ENCODE measurements around the gene DHRS4. TPM values are rescaled to one million over a fixed set of nuclear protein-coding genes. Genes with fewer than 3 reads are reported as not detected.

The DHRS4 gene
- 10 to 100 TPM; 35.0 to 41.7 (median 36.8) TPM for total RNA-seq
- long read RNA-seq, donor 1, transcript DHRS4-201 (8 exons, 1,443 nt), result major isoform, 21 of 47 reads
- long read RNA-seq, donor 1, transcript DHRS4-203 (5 exons, 727 nt), result minor isoform, 18 of 47 reads
- long read RNA-seq, donor 1, partial matches to known transcripts, result 1 of 47 reads
- long read RNA-seq, donor 1, other reads (novel, unspliced or antisense), result 4 of 47 reads
- long read RNA-seq, donor 2, transcript DHRS4-203 (5 exons, 727 nt), result minor isoform, 6 of 36 reads
- long read RNA-seq, donor 2, transcript DHRS4-201 (8 exons, 1,443 nt), result major isoform, 18 of 36 reads
- long read RNA-seq, donor 2, partial matches to known transcripts, result 6 of 36 reads
- long read RNA-seq, donor 2, other reads (novel, unspliced or antisense), result 5 of 36 reads

- Histone ChIP-seq H3K4me1 (ENCODE audit: low read depth) (peaks cover 4% of the 10 kb centered on the region), H3K4me3 (peak within 1 kb of the TSS; percentile 69), H3K9me3 (no peaks in the 10 kb centered on the region), H3K36me3 (ENCODE audit: low read depth) (no peaks in the 10 kb centered on the region)
- peak; percentile 79 for TF ChIP-seq CTCF (IDR thresholded peaks at IDR 0.05)
- DNase-seq (peak; percentile 87 to 90 (median 89)), ATAC-seq (peak; percentile 97)
- intact Hi-C loops (cut with DNase I, micrococcal nuclease), result no loop called here
Measured at GRCh38 chr14:23953464-23954278, at the start of gene DHRS4. DHRS4 (plus strand) TSS chr14:23953770; CDS start chr14:23953789, 19 bp downstream.

GRCh38 chr14:23910101-23910875 lies 43.3 kb upstream of the DHRS4 start:
- ATAC-seq (peak; percentile 88), DNase-seq (peak in 2 of 3 donors; percentile 73 to 77)
- intact Hi-C loops (cut with DNase I, micrococcal nuclease), result loop anchor here in 1 of 2 donors (5.0 kb wide), 1 partner anchor 183 kb away; no protein-coding TSS in a partner anchor
- Histone ChIP-seq H3K36me3 (ENCODE audit: low read depth) (no peaks in the 10 kb centered on the region), H3K9me3 (no peaks in the 10 kb centered on the region), H3K4me3 (no peak overlapping the region), H3K4me1 (ENCODE audit: low read depth) (no peaks in the 10 kb centered on the region)
- peak; percentile 55 for TF ChIP-seq CTCF (IDR thresholded peaks at IDR 0.05)

DNA sequence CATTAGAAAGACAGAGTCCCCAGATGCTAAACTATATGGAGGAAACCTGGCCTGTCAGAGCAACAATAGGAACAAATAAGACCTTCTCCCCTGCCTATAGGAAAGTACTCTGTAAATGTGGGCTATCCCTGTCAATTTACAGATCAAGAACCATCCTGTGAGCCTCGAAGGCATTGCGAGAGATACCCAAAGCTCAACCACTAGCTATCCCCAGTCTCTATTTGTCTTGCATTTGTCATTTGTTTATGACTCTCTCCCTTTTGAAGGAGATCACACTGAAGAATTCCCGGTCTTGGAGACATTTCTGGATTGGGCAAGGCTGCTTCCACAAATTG lies 42.7 kb upstream of the DHRS4 start:
- Histone ChIP-seq H3K36me3 (ENCODE audit: low read depth) (no peaks in the 10 kb centered on the region), H3K4me3 (no peak overlapping the region), H3K4me1 (ENCODE audit: low read depth) (no peaks in the 10 kb centered on the region), H3K9me3 (no peaks in the 10 kb centered on the region)
- no peak for TF ChIP-seq CTCF (IDR thresholded peaks at IDR 0.05)
- intact Hi-C loops (cut with DNase I, micrococcal nuclease), result loop anchor here in 1 of 2 donors (5.0 kb wide), 1 partner anchor 184 kb away; no protein-coding TSS in a partner anchor
- no peak for DNase-seq
- ATAC-seq, result no peak

GRCh38 chr14:23915559-23915958 lies 38.0 kb upstream of the DHRS4 start:
- DNase-seq, result no peak
- no peak overlapping the region for H3K4me3 ChIP-seq
- ATAC-seq, result no peak
- TF ChIP-seq CTCF (IDR thresholded peaks at IDR 0.05), result no peak
- no peaks in the 10 kb centered on the region for H3K4me1 ChIP-seq (ENCODE audit: low read depth)
- intact Hi-C loops (cut with DNase I, micrococcal nuclease), result no loop called here
- no peaks in the 10 kb centered on the region for H3K9me3 ChIP-seq
- no peaks in the 10 kb centered on the region for H3K36me3 ChIP-seq (ENCODE audit: low read depth)

- intact Hi-C loops (cut with DNase I, micrococcal nuclease), result no loop called here
Measured at GRCh38 chr14:23916004-23916403, 37.6 kb upstream of the DHRS4 start.

More at GRCh38 chr14:23916004-23916403, 37.6 kb upstream of the DHRS4 start:
- no peak for TF ChIP-seq CTCF (IDR thresholded peaks at IDR 0.05)
- Histone ChIP-seq H3K9me3 (no peaks in the 10 kb centered on the region), H3K4me3 (no peak overlapping the region), H3K36me3 (ENCODE audit: low read depth) (no peaks in the 10 kb centered on the region), H3K4me1 (ENCODE audit: low read depth) (no peaks in the 10 kb centered on the region)
- no peak for DNase-seq
- ATAC-seq, result no peak

Measured in mucosa of descending colon (tissue), 3 donors.